Middle frontal gyrus (tissue), 1 donor: ENCODE measurements around the gene ESF1.
A peak's percentile ranks its signal among the peaks of the same experiment; 100 is the strongest.

Experiments
- DNase-seq: peaks from one replicate; pipeline ENCODE4 v3.0.0-alpha.2; 2015; ENCODE audit warnings: low spot score; ENCODE audit errors: extremely low spot score

The ESF1 gene

DNA sequence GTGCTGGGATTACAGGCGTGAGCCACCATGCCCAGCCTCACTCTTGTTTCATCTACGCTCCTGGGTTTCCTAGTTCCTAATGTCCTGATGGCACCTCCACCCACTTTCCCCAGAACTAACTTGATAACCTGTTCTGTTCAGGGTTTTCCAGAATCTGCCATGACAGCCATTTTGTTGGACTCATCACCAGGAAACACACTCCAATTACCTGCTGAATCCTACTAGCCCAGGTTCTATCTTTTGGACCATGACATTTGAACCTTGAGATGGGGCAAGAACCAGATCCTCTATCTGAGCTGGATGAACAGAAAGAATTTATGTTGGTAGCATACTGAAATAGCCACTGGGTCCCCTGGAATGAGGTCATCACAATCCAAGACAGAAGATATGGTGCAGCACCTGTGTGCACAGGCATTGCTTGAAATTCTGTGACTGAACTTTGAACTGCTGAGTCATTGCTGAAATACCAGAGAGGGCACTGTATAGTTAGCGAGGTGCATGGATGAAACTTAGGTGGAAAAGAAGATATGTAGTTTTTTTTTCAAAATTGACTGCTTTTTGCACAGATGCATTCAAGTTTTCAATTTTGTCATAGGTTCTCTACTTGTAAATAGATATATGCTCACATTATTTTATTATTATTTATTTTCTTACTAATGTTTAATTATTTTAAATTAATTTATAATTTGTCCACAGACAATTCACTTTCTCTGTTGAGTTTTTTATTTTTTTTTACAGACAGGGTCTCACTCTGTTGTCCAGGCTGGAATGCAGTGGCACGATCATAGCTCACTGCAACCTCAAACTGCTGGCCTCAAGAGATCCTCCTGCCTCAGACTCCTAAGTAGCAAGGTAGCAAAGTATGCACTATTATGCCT lies 103.2 kb downstream of the ESF1 start:
- no peak for DNase-seq

DNA sequence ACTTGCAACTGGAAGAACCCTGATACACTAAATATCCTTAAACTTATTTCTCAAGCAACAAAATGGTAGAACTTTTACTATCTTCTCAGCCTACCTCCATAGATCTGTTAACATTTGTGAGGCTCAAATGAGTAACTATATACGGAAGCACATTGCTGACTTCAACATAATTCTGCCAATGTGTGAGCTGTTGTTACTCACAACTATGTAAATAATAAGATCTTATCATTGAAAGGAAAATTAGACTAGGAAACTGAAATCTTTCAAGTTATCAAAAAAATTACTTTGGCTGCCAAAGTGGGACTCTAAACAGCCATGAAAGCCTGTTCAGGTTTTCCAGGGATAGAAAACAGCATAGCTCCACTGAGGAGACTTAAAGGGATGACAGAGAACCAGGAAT lies 105.8 kb downstream of the ESF1 start:
- DNase-seq: no peak

DNA sequence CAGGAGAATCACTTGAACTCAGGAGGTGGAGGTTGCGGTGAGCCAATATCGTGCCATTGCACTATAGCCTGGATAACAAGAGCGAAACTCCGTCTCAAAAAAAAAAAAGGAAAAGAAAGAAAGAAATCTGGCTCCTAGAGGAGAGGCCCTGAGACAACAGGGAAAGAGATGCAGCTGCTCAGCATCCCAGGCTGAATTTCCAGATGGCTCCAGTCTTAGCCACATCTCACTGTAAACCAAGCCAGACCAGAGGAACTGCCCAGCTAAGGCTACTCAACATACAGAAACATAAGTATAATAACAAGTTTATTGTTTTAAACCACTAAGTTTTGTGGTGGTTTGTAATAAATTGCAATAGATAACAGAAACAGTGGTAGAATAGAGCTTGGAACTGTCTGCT lies 107.5 kb downstream of the ESF1 start:
- no peak for DNase-seq

DNA sequence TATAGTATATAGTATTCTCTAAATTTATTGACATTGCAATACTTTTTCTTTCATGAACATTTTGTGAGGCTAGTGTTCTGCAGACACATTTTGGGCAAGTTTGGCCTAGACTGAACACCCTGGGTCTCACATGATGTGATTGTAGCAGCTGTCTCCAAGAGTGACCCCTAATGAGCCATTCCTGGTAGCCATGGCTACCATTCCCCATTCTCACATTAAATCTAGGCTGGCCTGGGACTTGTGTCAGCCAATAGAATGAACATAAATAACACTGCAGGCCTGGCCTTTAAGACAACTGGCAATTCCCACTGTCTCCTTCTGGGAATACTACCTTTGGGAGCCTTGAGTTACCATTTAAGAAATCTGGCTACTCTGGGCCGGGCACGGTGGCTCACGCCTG lies 108.0 kb downstream of the ESF1 start:
- no peak for DNase-seq

DNA sequence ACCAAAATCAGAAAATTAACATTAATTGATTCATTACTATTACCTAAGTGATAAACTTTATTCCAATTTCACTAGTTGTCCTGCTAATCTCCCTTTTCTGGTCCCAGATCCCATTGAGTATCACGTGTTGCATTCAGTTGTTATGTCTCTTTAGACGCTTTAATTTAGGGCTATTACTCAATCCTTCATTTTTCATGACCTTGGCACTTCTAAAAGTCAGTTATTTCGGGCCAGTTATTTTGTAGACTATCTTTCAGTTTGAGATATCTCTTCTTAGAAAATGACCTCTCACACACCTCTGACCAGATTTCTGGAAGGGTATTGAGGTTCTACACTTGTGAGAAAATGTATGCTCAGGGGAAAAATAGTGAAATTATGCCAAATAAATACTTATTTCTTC lies 112.0 kb downstream of the ESF1 start:
- DNase-seq: no peak

DNA sequence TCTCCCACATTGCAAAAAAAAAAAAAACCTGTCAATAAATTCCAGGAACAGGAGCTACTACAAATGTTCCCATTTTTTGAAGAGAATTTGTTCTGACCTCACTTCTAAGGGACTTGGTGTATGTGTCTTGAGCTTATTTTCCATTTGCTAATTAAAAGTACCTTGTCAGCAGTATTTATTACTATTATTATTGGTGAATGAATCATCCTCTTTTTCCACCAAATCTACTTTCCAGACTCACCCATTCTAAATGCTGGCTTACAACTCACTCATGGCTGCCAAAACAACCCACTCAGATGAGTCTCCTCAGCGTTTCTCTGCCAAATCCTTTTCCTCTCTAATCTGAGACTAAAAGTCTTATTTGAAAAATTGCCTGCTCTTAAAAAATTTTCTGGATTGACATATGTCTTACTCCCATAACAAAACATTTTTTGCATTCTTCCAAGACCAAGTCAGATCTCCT lies 112.8 kb downstream of the ESF1 start:
- peak; percentile 14 for DNase-seq

DNA sequence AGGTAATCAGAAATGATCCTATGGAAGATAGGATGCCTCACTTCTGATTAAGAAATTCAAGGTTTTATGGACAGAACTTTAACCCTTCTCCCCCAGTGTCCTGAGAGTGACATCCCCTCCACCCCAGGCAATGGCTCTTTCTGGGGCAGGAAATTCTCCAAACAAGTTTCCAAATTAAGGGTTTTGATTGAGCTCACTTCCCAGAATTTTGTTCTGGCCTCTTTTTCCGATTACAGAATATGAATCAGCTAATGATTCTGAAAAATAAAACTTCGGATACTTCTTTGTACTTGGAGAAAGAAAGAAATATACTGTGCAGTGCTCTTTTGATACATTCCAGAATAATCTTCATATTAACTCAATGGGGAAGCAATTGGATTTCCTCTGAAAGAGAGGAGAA lies 113.2 kb downstream of the ESF1 start:
- no peak for DNase-seq

DNA sequence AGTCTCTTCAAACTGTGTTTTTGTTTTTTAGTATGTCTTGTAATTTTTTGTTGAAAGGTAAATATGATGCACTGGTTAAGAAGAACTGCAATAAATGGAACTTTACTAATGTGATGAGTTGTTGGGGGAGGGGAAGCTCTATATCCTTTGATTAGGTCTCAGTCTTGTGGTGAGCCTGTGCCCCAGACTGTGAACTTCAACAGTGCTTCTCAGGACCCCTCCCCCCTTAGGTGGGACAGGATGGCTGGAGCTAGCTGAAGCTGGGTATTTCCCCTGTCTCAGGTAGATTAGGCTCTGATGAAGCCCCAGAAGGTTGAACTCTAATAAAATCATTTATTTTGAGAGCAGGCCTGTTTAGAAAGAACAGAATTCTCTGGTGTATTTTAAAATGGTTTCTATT lies 114.6 kb downstream of the ESF1 start:
- DNase-seq: no peak

DNA sequence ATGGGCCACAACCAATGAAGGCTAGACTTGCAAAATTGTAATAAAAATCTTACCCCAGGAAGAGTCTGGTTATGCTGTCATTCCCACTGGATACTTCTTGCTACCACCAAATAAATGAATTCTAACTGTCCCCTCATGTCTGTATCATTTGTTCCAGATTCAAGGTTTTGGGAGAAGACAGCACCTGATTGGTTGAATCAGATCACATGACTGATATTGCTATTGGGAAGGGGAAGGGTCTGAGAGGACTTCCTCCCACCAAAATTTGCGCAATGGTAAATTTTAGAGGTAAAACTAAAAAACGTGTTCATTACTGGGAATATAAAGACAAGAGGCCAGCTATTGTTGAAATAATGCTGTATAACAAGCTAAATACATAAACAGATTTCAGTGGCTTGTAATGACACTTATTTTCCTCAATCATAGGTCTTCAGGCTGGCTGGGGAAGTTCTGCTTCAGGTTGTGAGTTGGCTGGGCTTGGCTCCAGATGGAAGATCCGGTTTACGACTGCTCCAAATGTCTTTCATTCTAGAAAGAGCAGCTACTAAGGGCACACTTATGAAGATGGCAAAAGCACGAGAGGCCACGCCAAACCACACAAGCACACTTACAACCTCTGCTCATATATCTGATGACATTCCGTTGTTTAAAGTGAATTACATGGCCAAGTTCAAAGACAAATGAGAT lies 118.9 kb downstream of the ESF1 start:
- DNase-seq: no peak
